GM12875 (cell line): ENCODE results near the gene GATA3.

Source experiments
- H3K4me3 ChIP-seq: one replicate; pipeline ENCODE4 v1.5.1; 2011; ENCODE audit warnings: low read depth, low read length, control low read depth
- CTCF ChIP-seq: IDR thresholded peaks from 2 replicates; pipeline ENCODE4 v1.5.1; 2011; ENCODE audit warnings: low read depth, mild to moderate bottlenecking, control low read depth, inconsistent platforms, low read length, moderate library complexity, borderline replicate concordance; ENCODE audit not compliant: insufficient read depth

The GATA3 gene

GRCh38 chr10:8075282-8076260 lies 21.1 kb downstream of the GATA3 start:
- no peak for TF ChIP-seq CTCF
- H3K4me3 ChIP-seq = no peak overlapping the region

- no peak overlapping the region for H3K4me3 ChIP-seq
- no peak for TF ChIP-seq CTCF
These were observed 22.4 kb downstream of the GATA3 start for GRCh38 chr10:8076933-8077332.

- H3K4me3 ChIP-seq = no peak overlapping the region
- no peak for TF ChIP-seq CTCF
These were observed 23.5 kb downstream of the GATA3 start for GRCh38 chr10:8078027-8078426.

- H3K4me3 ChIP-seq = no peak overlapping the region
- TF ChIP-seq CTCF = no peak
These were observed 24.6 kb downstream of the GATA3 start for GRCh38 chr10:8079126-8079525.

- no peak overlapping the region for H3K4me3 ChIP-seq
- no peak for TF ChIP-seq CTCF
These were observed 30.3 kb downstream of the GATA3 start for GRCh38 chr10:8084799-8085198.

- no peak overlapping the region for H3K4me3 ChIP-seq
- TF ChIP-seq CTCF = no peak
These were observed 30.8 kb downstream of the GATA3 start for GRCh38 chr10:8085251-8085650.

- TF ChIP-seq CTCF = no peak
- H3K4me3 ChIP-seq = no peak overlapping the region
These were observed 31.8 kb downstream of the GATA3 start for GRCh38 chr10:8086315-8086714.
